ENCODE measurements around the gene DUSP10. TPM values are rescaled to one million over a fixed set of nuclear protein-coding genes. Genes with fewer than 3 reads are reported as not detected.

Gene DUSP10
- total and polyA plus RNA-seq, 2 of the 13 experiments (the other 11 are each of a cell fraction or from before 2014, with no cell fraction given): 2.1 to 4.4 TPM

DNA sequence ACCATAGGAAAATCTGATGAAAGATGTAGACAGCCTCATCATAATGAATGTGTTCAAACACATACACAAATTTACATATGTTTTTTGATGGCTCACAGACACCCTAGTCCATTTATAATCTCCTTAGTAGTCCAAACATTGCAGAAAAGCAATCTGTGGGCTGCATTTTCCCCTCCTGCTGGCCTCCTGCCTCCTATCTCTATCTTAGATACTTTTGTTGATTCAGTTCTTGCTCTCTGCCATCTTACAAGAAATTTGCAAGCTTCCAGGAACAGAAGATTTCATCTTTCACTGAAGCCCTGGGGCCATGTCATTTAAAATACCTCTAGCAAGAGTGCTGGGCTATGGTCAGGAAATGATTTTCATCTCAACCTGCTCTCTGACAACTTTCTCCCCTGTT, 50.6 kb downstream of the DUSP10 start:
- Histone ChIP-seq H3K9me3 (ENCODE audit: low read length) (0 out of 2 replicates have a peak, but pooled peaks cover 5% of the 10 kb centered on the region), H3K79me2 (ENCODE audit: insufficient read depth, low read length) (no peaks in the 10 kb centered on the region), H3K4me2 (ENCODE audit: low read depth, low read length) (no peak overlapping the region), H3K27ac (ENCODE audit: extremely low read length, insufficient read depth, low read length) (no peak overlapping the region), H3K36me3 (replicated peaks in 1 of 2; ENCODE audit: control insufficient read depth in 1 of 2, insufficient read depth in 2 of 2, low read length in 2 of 2) (no peaks in the 10 kb centered on the region), H4K20me1 (ENCODE audit: insufficient read depth, low read length) (no peaks in the 10 kb centered on the region), H3K4me1 (ENCODE audit: insufficient read depth, low read length) (no peaks in the 10 kb centered on the region), H3K4me3 (replicated peaks in 1 of 3; ENCODE audit: insufficient read depth in 1 of 3, low read depth in 2 of 3, low read length in 3 of 3) (no peak overlapping the region), H3K9ac (ENCODE audit: insufficient read depth, low read depth, low read length) (no peak overlapping the region), H2AFZ (ENCODE audit: low read length) (no peak overlapping the region), H3K27me3 (ENCODE audit: control insufficient read depth in 1 of 2, insufficient read depth in 2 of 2, low read length in 2 of 2) (no peaks in the 10 kb centered on the region)
- intact Hi-C loops (cut with micrococcal nuclease; ENCODE audit: unreplicated experiment) (no loop called here), in situ Hi-C loops (cut with HindIII; ENCODE audit: extremely low pct_ligation_motif_present, low pct_unique_long_range_greater_than_20kb) (no loop called here)
- ATAC-seq (no peak), FAIRE-seq (no peak), DNase-seq (ENCODE audit: low spot score) (no peak)
- ChIA-PET CTCF (ENCODE audit: low intra/inter-chr PET ratio, low total read pairs) (no interaction called here), POLR2A (no interaction called here)
- TF ChIP-seq, protein P1, sequence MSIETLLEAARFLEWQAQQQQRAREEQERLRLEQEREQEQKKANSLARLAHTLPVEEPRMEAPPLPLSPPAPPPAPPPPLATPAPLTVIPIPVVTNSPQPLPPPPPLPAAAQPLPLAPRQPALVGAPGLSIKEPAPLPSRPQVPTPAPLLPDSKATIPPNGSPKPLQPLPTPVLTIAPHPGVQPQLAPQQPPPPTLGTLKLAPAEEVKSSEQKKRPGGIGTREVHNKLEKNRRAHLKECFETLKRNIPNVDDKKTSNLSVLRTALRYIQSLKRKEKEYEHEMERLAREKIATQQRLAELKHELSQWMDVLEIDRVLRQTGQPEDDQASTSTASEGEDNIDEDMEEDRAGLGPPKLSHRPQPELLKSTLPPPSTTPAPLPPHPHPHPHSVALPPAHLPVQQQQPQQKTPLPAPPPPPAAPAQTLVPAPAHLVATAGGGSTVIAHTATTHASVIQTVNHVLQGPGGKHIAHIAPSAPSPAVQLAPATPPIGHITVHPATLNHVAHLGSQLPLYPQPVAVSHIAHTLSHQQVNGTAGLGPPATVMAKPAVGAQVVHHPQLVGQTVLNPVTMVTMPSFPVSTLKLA (IDR thresholded peaks at IDR 0.05): no peak
- TF ChIP-seq, protein P2, sequence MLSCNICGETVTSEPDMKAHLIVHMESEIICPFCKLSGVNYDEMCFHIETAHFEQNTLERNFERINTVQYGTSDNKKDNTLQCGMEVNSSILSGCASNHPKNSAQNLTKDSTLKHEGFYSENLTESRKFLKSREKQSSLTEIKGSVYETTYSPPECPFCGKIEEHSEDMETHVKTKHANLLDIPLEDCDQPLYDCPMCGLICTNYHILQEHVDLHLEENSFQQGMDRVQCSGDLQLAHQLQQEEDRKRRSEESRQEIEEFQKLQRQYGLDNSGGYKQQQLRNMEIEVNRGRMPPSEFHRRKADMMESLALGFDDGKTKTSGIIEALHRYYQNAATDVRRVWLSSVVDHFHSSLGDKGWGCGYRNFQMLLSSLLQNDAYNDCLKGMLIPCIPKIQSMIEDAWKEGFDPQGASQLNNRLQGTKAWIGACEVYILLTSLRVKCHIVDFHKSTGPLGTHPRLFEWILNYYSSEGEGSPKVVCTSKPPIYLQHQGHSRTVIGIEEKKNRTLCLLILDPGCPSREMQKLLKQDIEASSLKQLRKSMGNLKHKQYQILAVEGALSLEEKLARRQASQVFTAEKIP (CRISPR knock-in tag; IDR thresholded peaks at IDR 0.05; ENCODE audit: borderline replicate concordance): no peak
- TF ChIP-seq MIER3 (CRISPR knock-in tag; IDR thresholded peaks at IDR 0.05; ENCODE audit: borderline replicate concordance) (no peak), ZNF572 (CRISPR knock-in tag; IDR thresholded peaks at IDR 0.05) (no peak), ZNF713 (CRISPR knock-in tag; IDR thresholded peaks at IDR 0.05) (no peak), ZBTB21 (CRISPR knock-in tag; IDR thresholded peaks at IDR 0.05) (no peak), NR2F1 (CRISPR knock-in tag; IDR thresholded peaks at IDR 0.05) (no peak), MTF1 (CRISPR knock-in tag; IDR thresholded peaks at IDR 0.05) (no peak), TCF12 (IDR thresholded peaks at IDR 0.05) (no peak), TCF12 (CRISPR knock-in tag; IDR thresholded peaks at IDR 0.05) (no peak), KLF9 (CRISPR knock-in tag; IDR thresholded peaks at IDR 0.05; ENCODE audit: low read depth) (no peak)
- TF ChIP-seq, protein P3, sequence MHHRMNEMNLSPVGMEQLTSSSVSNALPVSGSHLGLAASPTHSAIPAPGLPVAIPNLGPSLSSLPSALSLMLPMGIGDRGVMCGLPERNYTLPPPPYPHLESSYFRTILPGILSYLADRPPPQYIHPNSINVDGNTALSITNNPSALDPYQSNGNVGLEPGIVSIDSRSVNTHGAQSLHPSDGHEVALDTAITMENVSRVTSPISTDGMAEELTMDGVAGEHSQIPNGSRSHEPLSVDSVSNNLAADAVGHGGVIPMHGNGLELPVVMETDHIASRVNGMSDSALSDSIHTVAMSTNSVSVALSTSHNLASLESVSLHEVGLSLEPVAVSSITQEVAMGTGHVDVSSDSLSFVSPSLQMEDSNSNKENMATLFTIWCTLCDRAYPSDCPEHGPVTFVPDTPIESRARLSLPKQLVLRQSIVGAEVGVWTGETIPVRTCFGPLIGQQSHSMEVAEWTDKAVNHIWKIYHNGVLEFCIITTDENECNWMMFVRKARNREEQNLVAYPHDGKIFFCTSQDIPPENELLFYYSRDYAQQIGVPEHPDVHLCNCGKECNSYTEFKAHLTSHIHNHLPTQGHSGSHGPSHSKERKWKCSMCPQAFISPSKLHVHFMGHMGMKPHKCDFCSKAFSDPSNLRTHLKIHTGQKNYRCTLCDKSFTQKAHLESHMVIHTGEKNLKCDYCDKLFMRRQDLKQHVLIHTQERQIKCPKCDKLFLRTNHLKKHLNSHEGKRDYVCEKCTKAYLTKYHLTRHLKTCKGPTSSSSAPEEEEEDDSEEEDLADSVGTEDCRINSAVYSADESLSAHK (CRISPR knock-in tag; IDR thresholded peaks at IDR 0.05; ENCODE audit: borderline replicate concordance): no peak
- TF ChIP-seq, protein P4, sequence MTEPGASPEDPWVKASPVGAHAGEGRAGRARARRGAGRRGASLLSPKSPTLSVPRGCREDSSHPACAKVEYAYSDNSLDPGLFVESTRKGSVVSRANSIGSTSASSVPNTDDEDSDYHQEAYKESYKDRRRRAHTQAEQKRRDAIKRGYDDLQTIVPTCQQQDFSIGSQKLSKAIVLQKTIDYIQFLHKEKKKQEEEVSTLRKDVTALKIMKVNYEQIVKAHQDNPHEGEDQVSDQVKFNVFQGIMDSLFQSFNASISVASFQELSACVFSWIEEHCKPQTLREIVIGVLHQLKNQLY (CRISPR knock-in tag; IDR thresholded peaks at IDR 0.05): no peak
- TF ChIP-seq, protein P5, sequence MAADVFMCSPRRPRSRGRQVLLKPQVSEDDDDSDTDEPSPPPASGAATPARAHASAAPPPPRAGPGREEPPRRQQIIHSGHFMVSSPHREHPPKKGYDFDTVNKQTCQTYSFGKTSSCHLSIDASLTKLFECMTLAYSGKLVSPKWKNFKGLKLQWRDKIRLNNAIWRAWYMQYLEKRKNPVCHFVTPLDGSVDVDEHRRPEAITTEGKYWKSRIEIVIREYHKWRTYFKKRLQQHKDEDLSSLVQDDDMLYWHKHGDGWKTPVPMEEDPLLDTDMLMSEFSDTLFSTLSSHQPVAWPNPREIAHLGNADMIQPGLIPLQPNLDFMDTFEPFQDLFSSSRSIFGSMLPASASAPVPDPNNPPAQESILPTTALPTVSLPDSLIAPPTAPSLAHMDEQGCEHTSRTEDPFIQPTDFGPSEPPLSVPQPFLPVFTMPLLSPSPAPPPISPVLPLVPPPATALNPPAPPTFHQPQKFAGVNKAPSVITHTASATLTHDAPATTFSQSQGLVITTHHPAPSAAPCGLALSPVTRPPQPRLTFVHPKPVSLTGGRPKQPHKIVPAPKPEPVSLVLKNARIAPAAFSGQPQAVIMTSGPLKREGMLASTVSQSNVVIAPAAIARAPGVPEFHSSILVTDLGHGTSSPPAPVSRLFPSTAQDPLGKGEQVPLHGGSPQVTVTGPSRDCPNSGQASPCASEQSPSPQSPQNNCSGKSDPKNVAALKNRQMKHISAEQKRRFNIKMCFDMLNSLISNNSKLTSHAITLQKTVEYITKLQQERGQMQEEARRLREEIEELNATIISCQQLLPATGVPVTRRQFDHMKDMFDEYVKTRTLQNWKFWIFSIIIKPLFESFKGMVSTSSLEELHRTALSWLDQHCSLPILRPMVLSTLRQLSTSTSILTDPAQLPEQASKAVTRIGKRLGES (CRISPR knock-in tag; IDR thresholded peaks at IDR 0.05; ENCODE audit: borderline replicate concordance): no peak
- no TSS peak for BruUV-seq (replicated peaks)
